GM12878 (cell line): ENCODE data around the gene FFAR2. TPM values are rescaled to one million over a fixed set of nuclear protein-coding genes. Genes with fewer than 3 reads are reported as not detected.

Source experiments
- BMI1 ChIP-seq: fragments of 450-650 bp; IDR thresholded peaks from 2 replicates; pipeline ENCODE4 v1.6.1; 2016; ENCODE audit warnings: mild to moderate bottlenecking, moderate library complexity, borderline replicate concordance
- DPF2 ChIP-seq: fragments of 450-650 bp; IDR thresholded peaks from 2 replicates; pipeline ENCODE4 v1.6.1; 2017; ENCODE audit warnings: mild to moderate bottlenecking
- NFIC ChIP-seq: IDR thresholded peaks from 2 replicates; pipeline ENCODE4 v1.6.1; 2012; ENCODE audit warnings: low read depth, mild to moderate bottlenecking, inconsistent platforms, low read length, moderate library complexity
- NR2C1 ChIP-seq: fragments of 450-650 bp; IDR thresholded peaks from 2 replicates; pipeline ENCODE4 v1.6.1; 2017; ENCODE audit warnings: antibody characterized with exemption, mild to moderate bottlenecking, moderate library complexity
- NR2C2 ChIP-seq: IDR thresholded peaks from 2 replicates; pipeline ENCODE4 v1.6.1; 2011; ENCODE audit warnings: borderline replicate concordance, low read depth; ENCODE audit not compliant: control insufficient read depth, insufficient read length
- NR2F1 ChIP-seq: fragments of 450-650 bp; conservative IDR thresholded peaks from 2 replicates; pipeline ENCODE4 v1.6.1; 2017; ENCODE audit warnings: mild to moderate bottlenecking
- POLR2A ChIP-seq: IDR thresholded peaks from 2 replicates; pipeline ENCODE4 v1.6.1; 2011; ENCODE audit warnings: low read depth, mild to moderate bottlenecking, low read length
- RAD21 ChIP-seq: IDR thresholded peaks from 2 replicates; pipeline ENCODE4 v1.6.1; 2011; ENCODE audit warnings: mild to moderate bottlenecking, low read depth, low read length, moderate library complexity; ENCODE audit not compliant: insufficient read depth
- SMARCA5 ChIP-seq: fragments of 450-650 bp; IDR thresholded peaks from 2 replicates; pipeline ENCODE4 v1.6.1; 2017; ENCODE audit warnings: mild to moderate bottlenecking
- TCF12 ChIP-seq: IDR thresholded peaks from 2 replicates; pipeline ENCODE4 v1.6.1; 2011; ENCODE audit warnings: low read depth, mild to moderate bottlenecking, low read length
- USF1 ChIP-seq: IDR thresholded peaks from 2 replicates; pipeline ENCODE4 v1.6.1; 2011; ENCODE audit warnings: borderline replicate concordance, low read depth, mild to moderate bottlenecking, moderate library complexity, mixed read lengths, low read length; ENCODE audit not compliant: insufficient read depth; ENCODE audit errors: extremely low read length
- YY1 ChIP-seq: IDR thresholded peaks from 2 replicates; pipeline ENCODE4 v1.6.1; 2011; ENCODE audit warnings: low read depth, mild to moderate bottlenecking, low read length
- ZBED1 ChIP-seq: IDR thresholded peaks from 2 replicates; pipeline ENCODE4 v1.6.1; 2016; ENCODE audit warnings: borderline replicate concordance
- ZBTB33 ChIP-seq: fragments of 450-650 bp; IDR thresholded peaks from 2 replicates; pipeline ENCODE4 v1.6.1; 2017; ENCODE audit warnings: mild to moderate bottlenecking
- ZNF687 ChIP-seq: fragments of 450-650 bp; IDR thresholded peaks from 2 replicates; pipeline ENCODE4 v1.6.1; 2017; ENCODE audit warnings: mild to moderate bottlenecking, moderate library complexity
- ZSCAN29 ChIP-seq: fragments of 450-650 bp; IDR thresholded peaks from 2 replicates; pipeline ENCODE4 v1.6.1; 2017; ENCODE audit warnings: mild to moderate bottlenecking, moderate library complexity
- polyA plus RNA-seq, 11 experiments: library from polyadenylated mRNA; depleted of rRNA in 4 of 11; unstranded in 6 of 11; stranded (reverse) in 5 of 11; fragments of >200 nt; fragmentation: Nextera tagmentation in 4 of 11; fragmentation: Illumina TruSeq in 1 of 11; extraction: Ambion mirVana in 4 of 11; extraction: Trizol in 1 of 11; gene quantifications; 1 replicate in 1 of 11; 2 replicates in 10 of 11; pipeline versions ENCODE4 v1.2.1 to v1.2.3, GENCODE V29; 2011 to 2016; ENCODE audit warnings: inconsistent platforms in 2 of 11, missing spikeins in 2 of 11, low read depth in 1 of 11
- total RNA-seq, 4 experiments: library from RNA; depleted of rRNA in 3 of 4; stranded (reverse); fragments of >200 nt in 3 of 4; fragmentation: Illumina TruSeq in 1 of 4; extraction: Trizol in 1 of 4; gene quantifications; 2 replicates each; pipeline versions ENCODE4 v1.2.1 to v1.2.3, GENCODE V29; 2013 to 2021
- TF ChIP-seq, protein P1 (sequence below): IDR thresholded peaks from 2 replicates; pipeline ENCODE4 v1.6.1; 2011; ENCODE audit warnings: low read depth, low read length, improper control_type of control experiment, borderline replicate concordance
- TF ChIP-seq, protein P2 (sequence below): fragments of 450-650 bp; IDR thresholded peaks from 2 replicates; pipeline ENCODE4 v1.6.1; 2016; ENCODE audit warnings: mild to moderate bottlenecking
- TF ChIP-seq, protein P3 (sequence below): IDR thresholded peaks from 2 replicates; pipeline ENCODE4 v1.6.1; 2011; ENCODE audit warnings: mild to moderate bottlenecking, low read depth, low read length, moderate library complexity; ENCODE audit not compliant: insufficient replicate concordance

FFAR2 gene
- total and polyA plus RNA-seq, 10 of the 15 experiments (the other 5 are each of a cell fraction or from before 2014, with no cell fraction given) = 0.05 to 4.0 (median 2.1) TPM

GRCh38 chr19:35403116-35403760 lies 44.8 kb upstream of the FFAR2 start (continued):
- TF ChIP-seq ZBTB33 (peak; percentile 95), NR2F1 (peak; percentile 91), SMARCA5 (no peak), TCF12 (no peak), NFIC (no peak), ZSCAN29 (no peak), NR2C2 (no peak), YY1 (no peak), ZNF687 (peak; percentile 89), POLR2A (no peak), DPF2 (peak; percentile 61; the same call in 1 of the 2 replicates), NR2C1 (peak; percentile 61), BMI1 (no peak), RAD21 (0 out of 2 replicates have a peak, but pooled peaks have one; percentile 1), ZBED1 (no peak), USF1 (no peak)
- TF ChIP-seq, protein P1, sequence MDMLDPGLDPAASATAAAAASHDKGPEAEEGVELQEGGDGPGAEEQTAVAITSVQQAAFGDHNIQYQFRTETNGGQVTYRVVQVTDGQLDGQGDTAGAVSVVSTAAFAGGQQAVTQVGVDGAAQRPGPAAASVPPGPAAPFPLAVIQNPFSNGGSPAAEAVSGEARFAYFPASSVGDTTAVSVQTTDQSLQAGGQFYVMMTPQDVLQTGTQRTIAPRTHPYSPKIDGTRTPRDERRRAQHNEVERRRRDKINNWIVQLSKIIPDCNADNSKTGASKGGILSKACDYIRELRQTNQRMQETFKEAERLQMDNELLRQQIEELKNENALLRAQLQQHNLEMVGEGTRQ = no peak
- TF ChIP-seq, protein P2, sequence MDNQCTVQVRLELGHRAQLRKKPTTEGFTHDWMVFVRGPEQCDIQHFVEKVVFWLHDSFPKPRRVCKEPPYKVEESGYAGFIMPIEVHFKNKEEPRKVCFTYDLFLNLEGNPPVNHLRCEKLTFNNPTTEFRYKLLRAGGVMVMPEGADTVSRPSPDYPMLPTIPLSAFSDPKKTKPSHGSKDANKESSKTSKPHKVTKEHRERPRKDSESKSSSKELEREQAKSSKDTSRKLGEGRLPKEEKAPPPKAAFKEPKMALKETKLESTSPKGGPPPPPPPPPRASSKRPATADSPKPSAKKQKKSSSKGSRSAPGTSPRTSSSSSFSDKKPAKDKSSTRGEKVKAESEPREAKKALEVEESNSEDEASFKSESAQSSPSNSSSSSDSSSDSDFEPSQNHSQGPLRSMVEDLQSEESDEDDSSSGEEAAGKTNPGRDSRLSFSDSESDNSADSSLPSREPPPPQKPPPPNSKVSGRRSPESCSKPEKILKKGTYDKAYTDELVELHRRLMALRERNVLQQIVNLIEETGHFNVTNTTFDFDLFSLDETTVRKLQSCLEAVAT = peak; percentile 31; the same call in 1 of the 2 replicates
- TF ChIP-seq, protein P3, sequence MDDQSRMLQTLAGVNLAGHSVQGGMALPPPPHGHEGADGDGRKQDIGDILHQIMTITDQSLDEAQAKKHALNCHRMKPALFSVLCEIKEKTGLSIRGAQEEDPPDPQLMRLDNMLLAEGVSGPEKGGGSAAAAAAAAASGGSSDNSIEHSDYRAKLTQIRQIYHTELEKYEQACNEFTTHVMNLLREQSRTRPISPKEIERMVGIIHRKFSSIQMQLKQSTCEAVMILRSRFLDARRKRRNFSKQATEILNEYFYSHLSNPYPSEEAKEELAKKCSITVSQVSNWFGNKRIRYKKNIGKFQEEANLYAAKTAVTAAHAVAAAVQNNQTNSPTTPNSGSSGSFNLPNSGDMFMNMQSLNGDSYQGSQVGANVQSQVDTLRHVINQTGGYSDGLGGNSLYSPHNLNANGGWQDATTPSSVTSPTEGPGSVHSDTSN = no peak
